ENCODE data around the gene GJB4.
"Not testable (repeated sequence)": the region's sequence is repeated elsewhere in the genome, so short reads cannot be mapped to it uniquely, and the experiment has no call there.

GJB4 gene

GRCh38 chr1:34800214-34800613 is 40.7 kb downstream of the GJB4 start:
- DNase-seq (ENCODE audit: low read depth): no peak

GRCh38 chr1:34803770-34804169 is 44.2 kb downstream of the GJB4 start:
- DNase-seq (ENCODE audit: low read depth): no peak

- no peak for DNase-seq (ENCODE audit: low read depth)
Observed at GRCh38 chr1:34806396-34806795, 46.9 kb downstream of the GJB4 start.

- no peak for DNase-seq (ENCODE audit: low read depth)
Observed at GRCh38 chr1:34808051-34808810, 48.7 kb downstream of the GJB4 start.

GRCh38 chr1:34810781-34811180 is 51.2 kb downstream of the GJB4 start:
- DNase-seq (ENCODE audit: low read depth): not testable (repeated sequence)

Measured in fibroblast of gingiva (primary cell).